K562 (cell line): ENCODE results near the gene GRK1. TPM values are rescaled to one million over a fixed set of nuclear protein-coding genes. Genes with fewer than 3 reads are reported as not detected.

Experiments used
- ATAC-seq: fragments of 200-7000 bp; cut with Tn5 transposase; 3 replicates; pipeline ENCODE4 v1.9.1; 2020; ENCODE audit warnings: moderate library complexity
- BruUV-seq: library from RNA; stranded (reverse); fragments of 400-500 nt; replicated peaks from 2 replicates; lab custom pipeline; 2021; lab: Mats Ljungman, UMichigan
- CTCF ChIA-PET: fragments of 300-600 bp; formaldehyde crosslinking; extraction: SDS; loops from one replicate; lab custom pipeline; 2021; ENCODE audit warnings: low intra/inter-chr PET ratio; lab: Yijun Ruan, JAX
- POLR2A ChIA-PET: fragments of 300-600, 350-650 bp; sonication (Branson Sonifier 250); formaldehyde crosslinking; extraction: SDS; loops from one replicate; lab custom pipeline; 2021; ENCODE audit warnings: antibody characterized with exemption, inconsistent platforms; lab: Yijun Ruan, JAX
- DNase-seq, 4 experiments: peaks; one replicate each; pipeline versions ENCODE4 v3.0.0 to v3.0.0-alpha.2; 2011 to 2018; ENCODE audit warnings: low spot score in 3 of 4, mixed read lengths in 3 of 4; ENCODE audit errors: extremely low read depth in 1 of 4
- FAIRE-seq: peaks from 2 replicates; lab custom pipeline; 2011; peaks lifted over from hg19 to GRCh38; lab: Jason Lieb, UNC
- H2AFZ ChIP-seq: 2 replicates; pipeline ENCODE4 v1.6.0; 2011; ENCODE audit warnings: low read depth, low read length, control low read depth, inconsistent platforms
- H3K27ac ChIP-seq: fragments of 200-600 bp; 3 replicates; pipeline ENCODE4 v1.8.0; 2011; ENCODE audit warnings: low read depth, mild to moderate bottlenecking, control low read depth, inconsistent platforms, low read length, moderate library complexity, mixed read lengths; ENCODE audit errors: extremely low read depth
- H3K27me3 ChIP-seq, 2 experiments: fragments of 300-600 bp in 1 of 2; 2 replicates in 1 of 2; 3 replicates in 1 of 2; pipeline versions ENCODE4 v1.6.0 to v1.8.0; 2011; ENCODE audit warnings: inconsistent platforms in 2 of 2, low read length in 2 of 2, mild to moderate bottlenecking in 1 of 2, mixed read lengths in 1 of 2, moderate library complexity in 1 of 2; ENCODE audit not compliant: control insufficient read depth in 2 of 2, insufficient read depth in 2 of 2
- H3K36me3 ChIP-seq: fragments of 300-600 bp; 3 replicates; pipeline ENCODE4 v1.8.0; 2011; ENCODE audit warnings: mild to moderate bottlenecking, low read length, inconsistent platforms; ENCODE audit not compliant: control insufficient read depth, insufficient read depth
- H3K4me1 ChIP-seq, 2 experiments: fragments of 200-600 bp in 1 of 2; replicated peaks in 1 of 2; 2 replicates in 1 of 2; 3 replicates in 1 of 2; pipeline versions ENCODE4 v1.5.1 to v1.8.0; 2011; ENCODE audit warnings: inconsistent platforms in 2 of 2, low read length in 2 of 2, mild to moderate bottlenecking in 1 of 2, mixed read lengths in 1 of 2, moderate library complexity in 1 of 2; ENCODE audit not compliant: control insufficient read depth in 2 of 2, insufficient read depth in 2 of 2
- H3K4me2 ChIP-seq: 2 replicates; pipeline ENCODE4 v1.6.1; 2011; ENCODE audit warnings: low read length, control low read depth, inconsistent platforms, mixed read lengths; ENCODE audit not compliant: insufficient read depth
- H3K4me3 ChIP-seq: fragments of 200-600 bp; sonication (generic), shearing (Covaris generic); 2 replicates; pipeline ENCODE4 v1.5.1; 2016; ENCODE audit warnings: control low read depth, inconsistent platforms
- H3K79me2 ChIP-seq: fragments of 200-600 bp; 3 replicates; pipeline ENCODE4 v1.8.0; 2011; ENCODE audit warnings: low read length, inconsistent platforms; ENCODE audit not compliant: control insufficient read depth, insufficient read depth
- H3K9ac ChIP-seq, 2 experiments: 2 replicates each; pipeline versions ENCODE4 v1.6.0 to v1.6.1; 2011; ENCODE audit warnings: low read depth in 2 of 2, low read length in 2 of 2, control low read depth in 1 of 2, inconsistent platforms in 1 of 2, mild to moderate bottlenecking in 1 of 2, mixed read lengths in 1 of 2; ENCODE audit not compliant: insufficient read depth in 1 of 2
- H3K9me1 ChIP-seq: one replicate; pipeline ENCODE4 v1.6.0; 2011; ENCODE audit warnings: inconsistent platforms, mild to moderate bottlenecking, low read length, moderate library complexity; ENCODE audit not compliant: control insufficient read depth, insufficient read depth
- H3K9me3 ChIP-seq: replicated peaks from 2 replicates; pipeline ENCODE4 v1.5.1; 2011; ENCODE audit warnings: low read depth, low read length, inconsistent platforms; ENCODE audit not compliant: control insufficient read depth, insufficient read depth
- H4K20me1 ChIP-seq: replicated peaks from 2 replicates; pipeline ENCODE4 v1.6.1; 2011; ENCODE audit warnings: low read length, inconsistent platforms, mixed read lengths; ENCODE audit not compliant: control insufficient read depth, insufficient read depth
- CBFA2T3 ChIP-seq: fragments of 450-650 bp; IDR thresholded peaks from 2 replicates; pipeline ENCODE4 v1.6.1; 2017
- FOSL1 ChIP-seq: fragments of 200-800 bp; sonication (Bioruptor generic); conservative IDR thresholded peaks from 2 replicates; pipeline ENCODE4 v1.6.1; 2016; ENCODE audit warnings: missing genetic modification characterization, missing compliant biosample characterization
- FOXJ2 ChIP-seq: fragments of 200-800 bp; sonication (Bioruptor generic); IDR thresholded peaks from 2 replicates; pipeline ENCODE4 v1.6.1; 2016; ENCODE audit warnings: missing genetic modification characterization, missing compliant biosample characterization
- HMG20A ChIP-seq: fragments of 450-650 bp; formaldehyde crosslinking; conservative IDR thresholded peaks from 2 replicates; pipeline ENCODE4 v1.4.0; 2020; ENCODE audit warnings: mild to moderate bottlenecking, mixed read lengths
- KDM1A ChIP-seq, 2 experiments: fragments of 450-650 bp; IDR thresholded peaks; 2 replicates each; pipeline ENCODE4 v1.6.1; 2016; ENCODE audit warnings: mild to moderate bottlenecking in 2 of 2
- MAFK ChIP-seq: IDR thresholded peaks from 2 replicates; pipeline ENCODE4 v1.6.1; 2011; ENCODE audit warnings: low read length, improper control_type of control experiment
- RFX5 ChIP-seq: IDR thresholded peaks from 2 replicates; pipeline ENCODE4 v1.6.1; 2011; ENCODE audit warnings: low read depth, mild to moderate bottlenecking, improper control_type of control experiment, low read length
- SAFB2 ChIP-seq: fragments of 200-400 bp; formaldehyde crosslinking; IDR thresholded peaks from 2 replicates; pipeline ENCODE4 v1.6.1; 2018; ENCODE audit warnings: borderline replicate concordance, low read length, low read depth, moderate library complexity; ENCODE audit not compliant: severe bottlenecking
- ZKSCAN1 ChIP-seq: fragments of 150-350 bp; IDR thresholded peaks from 2 replicates; pipeline ENCODE4 v1.6.1; 2016; ENCODE audit warnings: low read depth, low read length
- ZNF408 ChIP-seq: fragments of 250-450 bp; sonication (Bioruptor Pico); IDR thresholded peaks from 2 replicates; pipeline ENCODE4 v1.4.0; 2020; ENCODE audit warnings: low read depth, mild to moderate bottlenecking, moderate library complexity
- WGBS: fragments of 100-300 bp; shearing (Covaris generic); methylation state at CpG from one replicate; pipeline ENCODE4 v1.1.6; 2016; ENCODE audit warnings: low coverage, mixed read lengths; ENCODE audit not compliant: insufficient coverage; ENCODE audit errors: missing lambda C conversion rate; 5-methylcytosine and 5-hydroxymethylcytosine counted together
- in situ Hi-C: fragments of 300-500 bp; cut with MboI; formaldehyde crosslinking; loops from 4 replicates; pipeline ENCODE4 v1.15.0; 2018; ENCODE audit warnings: inconsistent platforms, mixed read lengths
- intact Hi-C: fragments of 100-400 bp; cut with micrococcal nuclease; formaldehyde crosslinking; loops from 2 replicates; pipeline ENCODE4 v1.14.2; 2022
- polyA plus RNA-seq, 8 experiments: library from polyadenylated mRNA; depleted of rRNA in 4 of 8; stranded (reverse) in 5 of 8; unstranded in 3 of 8; fragments of >200 nt; fragmentation: Nextera tagmentation in 2 of 8; fragmentation: Illumina TruSeq in 1 of 8; extraction: Ambion mirVana in 2 of 8; extraction: Trizol in 1 of 8; gene quantifications; 2 replicates each; pipeline versions ENCODE4 v1.2.1 to v1.2.3, GENCODE V29; 2011 to 2014; ENCODE audit warnings: inconsistent platforms in 1 of 8, missing spikeins in 1 of 8
- total RNA-seq, 7 experiments: library from RNA; depleted of rRNA in 6 of 7; stranded (reverse); fragments of >200 nt in 6 of 7; fragmentation: Illumina TruSeq in 2 of 7; extraction: Trizol in 2 of 7; gene quantifications; 2 replicates each; pipeline versions ENCODE4 v1.2.1 to v1.2.3, GENCODE V29; 2011 to 2021; ENCODE audit warnings: low replicate concordance in 1 of 7
- TF ChIP-seq, protein P1 (sequence below): IDR thresholded peaks from 2 replicates; pipeline ENCODE4 v1.6.1; 2014; ENCODE audit warnings: antibody characterized with exemption
- TF ChIP-seq, protein P2 (sequence below): fragments of 450-650 bp; formaldehyde crosslinking; IDR thresholded peaks from 2 replicates; pipeline ENCODE4 v1.4.0; 2022; ENCODE audit warnings: mild to moderate bottlenecking, moderate library complexity

GRK1 gene
- total and polyA plus RNA-seq, 9 of the 15 experiments (the other 6 are each of a cell fraction or from before 2014, with no cell fraction given) = 0.09 TPM; not detected in 8

DNA sequence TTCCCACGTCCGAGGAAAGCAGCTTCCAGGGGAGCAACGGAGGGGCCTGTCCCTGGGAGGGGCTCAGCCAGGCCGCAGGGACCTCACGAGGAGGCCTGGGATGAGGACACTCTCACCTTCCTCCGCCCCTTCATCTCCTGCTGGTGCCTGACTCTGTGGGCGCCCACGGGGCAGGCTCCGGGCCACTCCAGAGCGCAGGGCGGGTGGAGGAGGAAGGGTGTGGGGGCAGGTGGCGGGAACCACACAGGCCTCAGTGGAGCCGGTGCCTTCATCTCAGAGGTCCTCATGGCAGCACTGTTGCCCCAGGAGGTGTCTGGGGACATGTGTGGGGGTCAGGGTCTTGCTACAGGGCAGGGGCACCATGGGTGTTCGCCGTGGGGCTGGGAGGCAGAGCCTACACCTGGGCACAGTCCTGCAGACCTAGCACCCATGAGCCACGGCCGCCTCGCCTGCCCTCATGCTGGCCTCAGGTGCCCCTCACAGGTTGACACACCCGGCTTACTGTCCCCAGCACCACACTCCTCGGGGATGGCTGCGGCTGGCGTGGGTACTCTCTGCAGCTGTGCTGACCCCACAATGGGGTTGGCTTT is 81.9 kb downstream of the GRK1 start (continued):
- no peak for TF ChIP-seq SAFB2
- TF ChIP-seq KDM1A (IDR thresholded peaks at IDR 0.05) = no peak
- TF ChIP-seq, protein P1, sequence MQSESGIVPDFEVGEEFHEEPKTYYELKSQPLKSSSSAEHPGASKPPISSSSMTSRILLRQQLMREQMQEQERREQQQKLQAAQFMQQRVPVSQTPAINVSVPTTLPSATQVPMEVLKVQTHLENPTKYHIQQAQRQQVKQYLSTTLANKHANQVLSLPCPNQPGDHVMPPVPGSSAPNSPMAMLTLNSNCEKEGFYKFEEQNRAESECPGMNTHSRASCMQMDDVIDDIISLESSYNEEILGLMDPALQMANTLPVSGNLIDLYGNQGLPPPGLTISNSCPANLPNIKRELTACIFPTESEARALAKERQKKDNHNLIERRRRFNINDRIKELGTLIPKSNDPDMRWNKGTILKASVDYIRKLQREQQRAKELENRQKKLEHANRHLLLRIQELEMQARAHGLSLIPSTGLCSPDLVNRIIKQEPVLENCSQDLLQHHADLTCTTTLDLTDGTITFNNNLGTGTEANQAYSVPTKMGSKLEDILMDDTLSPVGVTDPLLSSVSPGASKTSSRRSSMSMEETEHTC = no peak
- TF ChIP-seq MAFK = no peak
- TF ChIP-seq ZKSCAN1 = no peak

DNA sequence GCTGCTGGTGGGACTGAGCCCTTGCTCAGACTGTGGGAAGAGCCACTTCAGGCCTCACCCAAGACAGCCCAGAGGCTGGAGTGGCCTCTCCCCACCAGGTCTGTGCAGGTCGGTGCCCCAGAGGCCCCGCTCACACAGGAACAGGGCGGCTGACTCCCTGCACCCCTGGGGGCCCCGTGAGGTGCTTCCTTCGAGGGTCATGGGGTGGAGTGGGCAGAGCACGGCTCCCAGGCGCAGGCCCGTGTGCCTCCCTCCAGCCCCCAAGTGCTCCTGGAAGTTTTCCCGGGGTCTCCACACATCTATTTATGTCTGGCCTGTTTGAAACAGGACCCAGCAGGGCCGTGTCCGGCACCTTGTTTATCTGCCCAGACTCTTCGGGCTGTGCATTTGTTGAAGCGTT is 82.5 kb downstream of the GRK1 start:
- FAIRE-seq (no peak), ATAC-seq (no peak), DNase-seq (no peak)
- Histone ChIP-seq H3K79me2 (no peaks in the 10 kb centered on the region), H3K9me3 (no peaks in the 10 kb centered on the region; the same call in 1 of the 2 replicates), H3K4me2 (no peak overlapping the region), H3K9me1 (no peaks in the 10 kb centered on the region), H3K27me3 (peaks cover 20 to 82% of the 10 kb centered on the region in 2 experiments), H3K27ac (no peak overlapping the region), H3K36me3 (no peaks in the 10 kb centered on the region), H4K20me1 (peaks cover 10% of the 10 kb centered on the region; the same call in 1 of the 2 replicates), H2AFZ (no peak overlapping the region), H3K9ac (no peak overlapping the region), H3K4me3 (no peak overlapping the region), H3K4me1 (peaks cover 10 to 31% of the 10 kb centered on the region in 2 experiments)
- no TSS peak for BruUV-seq
- intact Hi-C loops = no loop called here
- in situ Hi-C loops = no loop called here
- ChIA-PET POLR2A (no interaction called here), CTCF (no interaction called here)
- TF ChIP-seq FOSL1 (tag) (no peak), RFX5 (no peak), FOXJ2 (no peak), ZNF408 (CRISPR knock-in tag) (no peak), CBFA2T3 (no peak), HMG20A (CRISPR knock-in tag) (no peak)
- TF ChIP-seq, protein P2, sequence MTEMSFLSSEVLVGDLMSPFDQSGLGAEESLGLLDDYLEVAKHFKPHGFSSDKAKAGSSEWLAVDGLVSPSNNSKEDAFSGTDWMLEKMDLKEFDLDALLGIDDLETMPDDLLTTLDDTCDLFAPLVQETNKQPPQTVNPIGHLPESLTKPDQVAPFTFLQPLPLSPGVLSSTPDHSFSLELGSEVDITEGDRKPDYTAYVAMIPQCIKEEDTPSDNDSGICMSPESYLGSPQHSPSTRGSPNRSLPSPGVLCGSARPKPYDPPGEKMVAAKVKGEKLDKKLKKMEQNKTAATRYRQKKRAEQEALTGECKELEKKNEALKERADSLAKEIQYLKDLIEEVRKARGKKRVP (CRISPR knock-in tag) = no peak
- WGBS = 19% methylated on average over 11 of the region's 13 CpGs
